Transverse colon (tissue), 4 donors: ENCODE data around the gene RAMP3. TPM values are rescaled to one million over a fixed set of nuclear protein-coding genes. Genes with fewer than 3 reads are reported as not detected.

Source experiments
- DNase-seq: peaks from one replicate; pipeline ENCODE4 v3.0.0-alpha.2; 2019
- H3K27ac ChIP-seq, 4 donors: fragments of 200-600 bp; sonication (generic); 2 replicates each; pipeline ENCODE4 v1.5.1; 2016 to 2018; ENCODE audit warnings: inconsistent platforms in 4 of 4
- H3K27me3 ChIP-seq: fragments of 200-600 bp; sonication (generic); 2 replicates; pipeline ENCODE4 v1.5.1; 2017; ENCODE audit warnings: inconsistent platforms
- H3K36me3 ChIP-seq, 4 donors: fragments of 200-600 bp; sonication (generic); 2 replicates each; pipeline ENCODE4 v1.5.1; 2017 to 2019; ENCODE audit warnings: inconsistent platforms in 4 of 4
- H3K4me1 ChIP-seq, 4 donors: fragments of 200-600 bp; sonication (generic); 2 replicates each; pipeline ENCODE4 v1.5.1; 2017 to 2020; ENCODE audit warnings: inconsistent platforms in 4 of 4
- H3K4me3 ChIP-seq, 4 donors: fragments of 200-600 bp; sonication (generic); 1 replicate in 1 of 4; 2 replicates in 3 of 4; pipeline versions ENCODE4 v1.5.1 to v1.6.1; 2017 to 2019; ENCODE audit warnings: inconsistent platforms in 4 of 4
- H3K9me3 ChIP-seq, 2 donors: fragments of 200-600 bp; sonication (generic); 2 replicates each; pipeline ENCODE4 v1.5.1; 2017 to 2019; ENCODE audit warnings: inconsistent platforms in 2 of 2
- CTCF ChIP-seq, 5 experiments: fragments of 200-600 bp in 3 of 5; fragments of 450-650 bp in 2 of 5; sonication (generic) in 3 of 5; IDR thresholded peaks; 1 replicate in 2 of 5; 2 replicates in 3 of 5; pipeline ENCODE4 v1.5.1; 2016 to 2017; ENCODE audit warnings: antibody characterized with exemption in 5 of 5, inconsistent platforms in 3 of 5, mild to moderate bottlenecking in 2 of 5, moderate library complexity in 1 of 5
- EP300 ChIP-seq: sonication (generic); formaldehyde crosslinking; IDR thresholded peaks from one replicate; pipeline ENCODE4 v1.6.1; 2017; ENCODE audit warnings: antibody characterized with exemption, low read depth
- POLR2A ChIP-seq: fragments of 450-650 bp; IDR thresholded peaks from one replicate; pipeline ENCODE4 v1.6.1; 2016; ENCODE audit warnings: antibody characterized with exemption, mild to moderate bottlenecking, moderate library complexity
- POLR2AphosphoS5 ChIP-seq, 3 donors: sonication (generic); formaldehyde crosslinking; IDR thresholded peaks; one replicate each; pipeline ENCODE4 v1.6.1; 2016; ENCODE audit warnings: antibody characterized with exemption in 3 of 3
- WGBS, 2 donors: methylation state at CpG; one replicate each; pipeline ENCODE4 v1.1.5; 2018; ENCODE audit warnings: low coverage in 1 of 2; 5-methylcytosine and 5-hydroxymethylcytosine counted together
- in situ Hi-C, 4 donors: fragments of 200-750 bp; cut with MboI; loops; one replicate each; pipeline versions ENCODE4 v1.15.0 to v1.15.1; 2017; ENCODE audit warnings: low sequenced_read_pairs in 3 of 4, low pct_ligation_motif_present in 1 of 4, low pct_unique_long_range_greater_than_20kb in 1 of 4
- intact Hi-C: fragments of 100-400 bp; cut with DNase I; formaldehyde crosslinking; loops from one replicate; pipeline ENCODE4 v1.15.1; 2023; ENCODE audit warnings: low total_unique reads
- total RNA-seq, 4 donors: library from RNA; depleted of rRNA; stranded (reverse); fragments of >200 nt; gene quantifications; one replicate each; pipeline ENCODE4 v1.1.0, GENCODE V29; 2016

Gene RAMP3
- total RNA-seq, 4 donors from 2014 or later, result 6.4 to 25.1 (median 15.2) TPM

- no peaks in the 10 kb centered on the region for H3K9me3 ChIP-seq
- H3K27me3 ChIP-seq, result no peaks in the 10 kb centered on the region
- intact Hi-C loops (no loop called here), in situ Hi-C loops (loop anchor here in 3 of 4 donors (25.0 kb wide), 1 partner anchor 532 kb away; the partner anchor contains the start of gene TMED4 (in 3 of the 3))
- no peaks in the 10 kb centered on the region for H3K4me1 ChIP-seq
- no peak for DNase-seq
- H3K36me3 ChIP-seq, result no peaks in the 10 kb centered on the region
- TF ChIP-seq EP300 (no peak), POLR2AphosphoS5 (IDR thresholded peaks at IDR 0.05) (no peak), CTCF (IDR thresholded peaks at IDR 0.05) (no peak), POLR2A (no peak)
- no peak overlapping the region for H3K27ac ChIP-seq
- no peak overlapping the region for H3K4me3 ChIP-seq
- 88% methylated on average over 1 of the region's 3 CpGs; no CpG with 5 or more reads in 1 of the 2 donors for WGBS, 2 donors
These were observed 38.7 kb upstream of the RAMP3 start for GRCh38 chr7:45118889-45119331.

- no peaks in the 10 kb centered on the region for H3K36me3 ChIP-seq
- in situ Hi-C loops, result loop anchor here in 3 of 4 donors (25.0 kb wide), 1 partner anchor 532 kb away; the partner anchor contains the start of gene TMED4 (in 3 of the 3)
- intact Hi-C loops, result no loop called here
- no peaks in the 10 kb centered on the region for H3K4me1 ChIP-seq
- no peaks in the 10 kb centered on the region for H3K9me3 ChIP-seq
- H3K27ac ChIP-seq, result no peak overlapping the region
- DNase-seq, result no peak
- H3K27me3 ChIP-seq, result no peaks in the 10 kb centered on the region
- 71 to 92% methylated on average over 3 of the region's 3 CpGs for WGBS, 2 donors
- TF ChIP-seq CTCF (IDR thresholded peaks at IDR 0.05) (no peak), EP300 (no peak), POLR2AphosphoS5 (IDR thresholded peaks at IDR 0.05) (no peak), POLR2A (no peak)
- H3K4me3 ChIP-seq, result no peak overlapping the region
These were observed 38.0 kb upstream of the RAMP3 start for GRCh38 chr7:45119550-45119949.

- intact Hi-C loops, result no loop called here
These were observed 34.4 kb upstream of the RAMP3 start for GRCh38 chr7:45122975-45123860.

More at GRCh38 chr7:45122975-45123860, 34.4 kb upstream of the RAMP3 start:
- Histone ChIP-seq H3K4me1 (no peaks in the 10 kb centered on the region), H3K4me3 (no peak overlapping the region), H3K27me3 (no peaks in the 10 kb centered on the region), H3K27ac (no peak overlapping the region), H3K9me3 (no peaks in the 10 kb centered on the region), H3K36me3 (no peaks in the 10 kb centered on the region)
- TF ChIP-seq EP300 (no peak), POLR2AphosphoS5 (IDR thresholded peaks at IDR 0.05) (no peak), POLR2A (no peak), CTCF (IDR thresholded peaks at IDR 0.05) (no peak)
- in situ Hi-C loops, result loop anchor here in 3 of 4 donors (25.0 kb wide), 1 partner anchor 536 kb away; the partner anchor contains the start of gene TMED4 (in 3 of the 3)
- no peak for DNase-seq
- 77 to 82% methylated on average over 2 to 16 of the region's 16 CpGs for WGBS, 2 donors
